IMR-90 (cell line): Measurements from ENCODE around the gene CCDC92. TPM values are rescaled to one million over a fixed set of nuclear protein-coding genes. Genes with fewer than 3 reads are reported as not detected.
A peak's percentile ranks its signal among the peaks of the same experiment; 100 is the strongest.

ENCODE experiments used
- ATAC-seq: fragments of 200-7000 bp; cut with Tn5 transposase; 2 replicates; pipeline ENCODE4 v1.9.1; 2020; ENCODE audit warnings: low read depth, mild to moderate bottlenecking, moderate library complexity
- BruUV-seq: library from RNA; stranded (reverse); fragments of 400-500 nt; replicated peaks from 2 replicates; lab custom pipeline; 2021; lab: Mats Ljungman, UMichigan
- CTCF ChIA-PET: fragments of 300-600 bp; formaldehyde crosslinking; extraction: SDS; loops from one replicate; lab custom pipeline; 2021; ENCODE audit warnings: antibody characterized with exemption; lab: Yijun Ruan, JAX
- POLR2A ChIA-PET: fragments of 300-600 bp; sonication (Branson Sonifier 250); formaldehyde crosslinking; loops from one replicate; lab custom pipeline; 2022; ENCODE audit warnings: antibody characterized with exemption; ENCODE audit not compliant: unreplicated experiment; lab: Charles Lee
- DNase-seq: peaks from one replicate; pipeline ENCODE4 v3.0.0; 2013
- H2AFZ ChIP-seq: replicated peaks from 2 replicates; pipeline ENCODE3; 2013; ENCODE audit warnings: low read length, mild to moderate bottlenecking; ENCODE audit not compliant: poor library complexity
- H2AK5ac ChIP-seq: 2 replicates; pipeline ENCODE4 v1.6.1; 2013; ENCODE audit warnings: low read depth, low read length, inconsistent platforms
- H2AK9ac ChIP-seq: replicated peaks from 2 replicates; pipeline ENCODE3; 2013; ENCODE audit warnings: mild to moderate bottlenecking, low read depth, low read length, moderate library complexity; ENCODE audit not compliant: poor library complexity
- H2BK120ac ChIP-seq: 2 replicates; pipeline ENCODE4 v1.6.1; 2013; ENCODE audit warnings: low read depth, low read length, inconsistent platforms
- H2BK15ac ChIP-seq: 3 replicates; pipeline ENCODE4 v1.6.1; 2013; ENCODE audit warnings: low read depth, low read length, inconsistent platforms
- H2BK20ac ChIP-seq: 2 replicates; pipeline ENCODE4 v1.6.1; 2013; ENCODE audit warnings: low read depth, mild to moderate bottlenecking, inconsistent platforms, low read length, moderate library complexity
- H2BK5ac ChIP-seq: 2 replicates; pipeline ENCODE4 v1.6.1; 2013; ENCODE audit warnings: mild to moderate bottlenecking, low read depth, low read length, inconsistent platforms; ENCODE audit not compliant: poor library complexity, severe bottlenecking
- H3K14ac ChIP-seq: replicated peaks from 2 replicates; pipeline ENCODE4 v1.6.1; 2013; ENCODE audit warnings: low read depth, low read length, inconsistent platforms
- H3K18ac ChIP-seq: 2 replicates; pipeline ENCODE4 v1.6.1; 2013; ENCODE audit warnings: low read depth, low read length, control low read depth
- H3K23ac ChIP-seq: 2 replicates; pipeline ENCODE4 v1.6.1; 2013; ENCODE audit warnings: low read depth, low read length, inconsistent platforms
- H3K27ac ChIP-seq: 2 replicates; pipeline ENCODE4 v1.5.1; 2013; ENCODE audit warnings: mild to moderate bottlenecking, control low read depth, low read length; ENCODE audit not compliant: insufficient read depth
- H3K27me3 ChIP-seq: 2 replicates; pipeline ENCODE4 v1.6.1; 2013; ENCODE audit warnings: low read length; ENCODE audit not compliant: control insufficient read depth, insufficient read depth
- H3K36me3 ChIP-seq: 2 replicates; pipeline ENCODE4 v1.6.1; 2013; ENCODE audit warnings: low read length, mixed read lengths; ENCODE audit not compliant: control insufficient read depth, insufficient read depth
- H3K4ac ChIP-seq: 2 replicates; pipeline ENCODE4 v1.6.1; 2013; ENCODE audit warnings: low read depth, low read length, inconsistent platforms
- H3K4me1 ChIP-seq: 2 replicates; pipeline ENCODE4 v1.6.1; 2013; ENCODE audit warnings: low read length, mixed read lengths; ENCODE audit not compliant: control insufficient read depth, insufficient read depth
- H3K4me2 ChIP-seq: 2 replicates; pipeline ENCODE4 v1.6.1; 2013; ENCODE audit warnings: low read depth, mild to moderate bottlenecking, control low read depth, low read length, moderate library complexity
- H3K4me3 ChIP-seq: 2 replicates; pipeline ENCODE4 v1.5.1; 2013; ENCODE audit warnings: low read depth, mild to moderate bottlenecking, control low read depth, low read length, moderate library complexity; ENCODE audit not compliant: insufficient read depth
- H3K56ac ChIP-seq: 2 replicates; pipeline ENCODE4 v1.6.1; 2013; ENCODE audit warnings: low read length, inconsistent platforms; ENCODE audit not compliant: insufficient read depth; ENCODE audit errors: extremely low read depth
- H3K79me1 ChIP-seq, 2 experiments: 2 replicates each; pipeline ENCODE4 v1.6.1; 2013; ENCODE audit warnings: low read length in 2 of 2, inconsistent platforms in 1 of 2, low read depth in 1 of 2
- H3K9ac ChIP-seq: 2 replicates; pipeline ENCODE4 v1.6.1; 2013; ENCODE audit warnings: low read depth, low read length, control low read depth
- H3K9me1 ChIP-seq: 2 replicates; pipeline ENCODE4 v1.6.1; 2013; ENCODE audit warnings: low read length, inconsistent platforms; ENCODE audit not compliant: insufficient read depth
- H3K9me3 ChIP-seq: 2 replicates; pipeline ENCODE4 v1.6.1; 2013; ENCODE audit warnings: low read length; ENCODE audit not compliant: control insufficient read depth, insufficient read depth
- H4K20me1 ChIP-seq: 2 replicates; pipeline ENCODE4 v1.6.1; 2013; ENCODE audit warnings: low read length, inconsistent platforms; ENCODE audit not compliant: insufficient read depth
- H4K5ac ChIP-seq: 2 replicates; pipeline ENCODE4 v1.6.1; 2013; ENCODE audit warnings: mild to moderate bottlenecking, low read depth, low read length, control low read depth
- H4K8ac ChIP-seq, 2 experiments: 2 replicates each; pipeline ENCODE4 v1.6.1; 2013; ENCODE audit warnings: low read depth in 2 of 2, low read length in 2 of 2, control low read depth in 1 of 2, inconsistent platforms in 1 of 2
- H4K91ac ChIP-seq: 2 replicates; pipeline ENCODE4 v1.6.1; 2013; ENCODE audit warnings: low read depth, low read length, inconsistent platforms; ENCODE audit not compliant: insufficient read depth
- CHD1 ChIP-seq: IDR thresholded peaks from 2 replicates; pipeline ENCODE4 v1.6.1; 2012; ENCODE audit warnings: low read depth, low read length, improper control_type of control experiment
- FOS ChIP-seq: fragments of 150-350 bp; IDR thresholded peaks from 2 replicates; pipeline ENCODE4 v1.6.1; 2016; ENCODE audit warnings: low read depth, low read length
- MAFK ChIP-seq: IDR thresholded peaks from 2 replicates; pipeline ENCODE4 v1.6.1; 2012; ENCODE audit warnings: low read depth, low read length, improper control_type of control experiment
- NFE2L2 ChIP-seq: fragments of 150-350 bp; IDR thresholded peaks from 2 replicates; pipeline ENCODE4 v1.6.1; 2016; ENCODE audit warnings: low read depth, mild to moderate bottlenecking, low read length
- RAD21 ChIP-seq: IDR thresholded peaks from 2 replicates; pipeline ENCODE4 v1.6.1; 2012; ENCODE audit warnings: low read length, improper control_type of control experiment
- RCOR1 ChIP-seq: IDR thresholded peaks from 2 replicates; pipeline ENCODE4 v1.6.1; 2012; ENCODE audit warnings: mild to moderate bottlenecking, low read length, improper control_type of control experiment; ENCODE audit not compliant: insufficient replicate concordance
- RFX5 ChIP-seq: IDR thresholded peaks from 2 replicates; pipeline ENCODE4 v1.8.0; 2012; ENCODE audit warnings: low read depth, mild to moderate bottlenecking, low read length, moderate library complexity
- USF2 ChIP-seq: fragments of 150-350 bp; IDR thresholded peaks from 2 replicates; pipeline ENCODE4 v1.6.1; 2017; ENCODE audit warnings: mild to moderate bottlenecking, antibody characterized with exemption, low read length, low read depth
- WGBS, 2 experiments: methylation state at CpG; one replicate each; pipeline versions ENCODE4 v1.1.5 to v1.1.7; 2013; ENCODE audit warnings: missing lambda C conversion rate in 2 of 2; ENCODE audit not compliant: insufficient read length in 1 of 2; ENCODE audit errors: extremely low coverage in 2 of 2; 5-methylcytosine and 5-hydroxymethylcytosine counted together
- dilution Hi-C: fragments of 300-500 bp; cut with HindIII; formaldehyde crosslinking; loops from one replicate; pipeline ENCODE4 v1.14.3; 2018; ENCODE audit warnings: low sequenced_read_pairs; ENCODE audit not compliant: unreplicated experiment
- in situ Hi-C: fragments of 300-500 bp; cut with MboI; formaldehyde crosslinking; loops from 3 replicates; pipeline ENCODE4 v1.14.3; 2019; ENCODE audit warnings: low sequenced_read_pairs, inconsistent platforms, mixed read lengths
- intact Hi-C: fragments of 100-400 bp; cut with micrococcal nuclease; formaldehyde crosslinking; loops from 2 replicates; pipeline ENCODE4 v1.10.0; 2022
- polyA plus RNA-seq, 3 experiments: library from polyadenylated mRNA; depleted of rRNA; stranded (reverse); fragments of >200 nt; gene quantifications; 2 replicates each; pipeline ENCODE4 v1.2.3, GENCODE V29; 2012; ENCODE audit warnings: low replicate concordance in 1 of 3
- total RNA-seq: library from RNA; depleted of rRNA; stranded (reverse); fragments of >200 nt; gene quantifications from 2 replicates; pipeline ENCODE4 v1.2.3, GENCODE V29; 2012

CCDC92 gene
- total and polyA plus RNA-seq, 2 of the 4 experiments (the other 2 are of a cell fraction) = 5.7 to 55.5 TPM

DNA sequence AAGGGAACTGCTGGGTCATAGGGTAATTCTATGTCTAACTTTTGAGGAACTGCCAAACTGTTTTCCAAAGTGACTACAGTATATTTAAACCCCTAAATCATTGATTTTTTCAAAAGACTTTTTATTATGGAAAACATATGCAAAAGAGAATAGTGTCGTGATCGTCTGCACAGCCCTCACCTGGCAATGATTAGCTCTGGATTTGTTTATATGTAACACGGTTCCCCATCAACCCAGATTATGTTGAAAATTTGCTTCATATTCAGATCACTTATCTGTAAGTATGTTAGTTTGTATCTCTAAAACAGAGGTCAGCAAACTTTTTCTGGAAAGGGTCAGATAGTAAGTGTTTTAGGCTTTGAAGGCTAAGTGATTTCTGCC is 52.7 kb downstream of the CCDC92 start:
- dilution Hi-C loops = no loop called here

More for the DNA sequence above, 52.7 kb downstream of the CCDC92 start:
- no peak overlapping the region for H2BK120ac ChIP-seq
- CTCF ChIA-PET = no interaction called here
- ATAC-seq (no peak), DNase-seq (no peak)
- BruUV-seq = no TSS peak
- POLR2A ChIA-PET = no interaction called here
- peaks cover 4% of the 10 kb centered on the region; the same call in 1 of the 2 replicates for H3K27me3 ChIP-seq
- no peak overlapping the region for H4K8ac ChIP-seq
- no peak overlapping the region for H2AK9ac ChIP-seq
- no peak overlapping the region for H2AK5ac ChIP-seq
- no peak overlapping the region for H4K91ac ChIP-seq
- intact Hi-C loops (no loop called here), in situ Hi-C loops (no loop called here)
- WGBS, 2 experiments = no CpG with 5 or more reads among the region's 3 CpGs
- TF ChIP-seq RAD21 = no peak
- TF ChIP-seq NFE2L2 = no peak
- TF ChIP-seq FOS = no peak
- no peak for TF ChIP-seq CHD1
- no peak for TF ChIP-seq RFX5
- no peak for TF ChIP-seq MAFK
- no peak for TF ChIP-seq RCOR1
- TF ChIP-seq USF2 = no peak
- H4K5ac ChIP-seq = no peak overlapping the region
- no peak overlapping the region for H3K23ac ChIP-seq
- H2BK20ac ChIP-seq = no peak overlapping the region
- no peak overlapping the region for H3K4me3 ChIP-seq
- no peak overlapping the region for H2AFZ ChIP-seq
- H2BK15ac ChIP-seq = no peak overlapping the region
- no peak overlapping the region for H3K9ac ChIP-seq
- no peaks in the 10 kb centered on the region for H3K79me1 ChIP-seq
- no peaks in the 10 kb centered on the region for H3K9me3 ChIP-seq
- no peaks in the 10 kb centered on the region for H3K36me3 ChIP-seq
- no peaks in the 10 kb centered on the region for H4K20me1 ChIP-seq
- no peak overlapping the region for H3K18ac ChIP-seq
- H3K14ac ChIP-seq = no peak overlapping the region
- H3K9me1 ChIP-seq = peaks cover 3% of the 10 kb centered on the region
- H3K4me2 ChIP-seq = no peak overlapping the region
- no peak overlapping the region for H3K4ac ChIP-seq
- peak overlapping the region; percentile 23 for H2BK5ac ChIP-seq
- peaks cover 3% of the 10 kb centered on the region; the same call in 1 of the 2 replicates for H3K4me1 ChIP-seq
- H3K56ac ChIP-seq = no peak overlapping the region
- H3K27ac ChIP-seq = no peak overlapping the region
